Astrocyte of the cerebellum (primary cell): Measurements from ENCODE around the gene MRPL20.
"Not testable (repeated sequence)": the region's sequence is repeated elsewhere in the genome, so short reads cannot be mapped to it uniquely, and the experiment has no call there.

Experiments
- DNase-seq: peaks from one replicate; pipeline ENCODE4 v3.0.0-alpha.2; 2011; ENCODE audit warnings: low read depth
- H3K4me3 ChIP-seq: 2 replicates; pipeline ENCODE4 v1.5.1; 2011; ENCODE audit warnings: mild to moderate bottlenecking, low read depth, low read length, moderate library complexity
- CTCF ChIP-seq: IDR thresholded peaks from 2 replicates; pipeline ENCODE4 v1.5.1; 2012; ENCODE audit warnings: low read length, low read depth, moderate library complexity, mild to moderate bottlenecking; ENCODE audit errors: missing control alignments
- in situ Hi-C: cut with HindIII; loops from 2 replicates; pipeline ENCODE4 v1.10.0; 2017; ENCODE audit warnings: low sequenced_read_pairs

The MRPL20 gene

GRCh38 chr1:1449099-1449739, 42.1 kb upstream of the MRPL20 start, which contains the start of gene ATAD3C:
Gene ATAD3C (plus strand): TSS chr1:1449689. CDS start chr1:1450684, 995 bp downstream.
- in situ Hi-C loops: no loop called here
- TF ChIP-seq CTCF: no peak
- no peak for DNase-seq
- H3K4me3 ChIP-seq: no peak within 1 kb of the TSS

GRCh38 chr1:1446631-1447030, 39.5 kb upstream of the MRPL20 start:
- H3K4me3 ChIP-seq, in situ Hi-C loops, DNase-seq: not testable (repeated sequence)

GRCh38 chr1:1442069-1442770, 35.1 kb upstream of the MRPL20 start:
- no peak overlapping the region for H3K4me3 ChIP-seq
- no peak for TF ChIP-seq CTCF
- DNase-seq: no peak
- in situ Hi-C loops: no loop called here

- no peak for DNase-seq
- H3K4me3 ChIP-seq: no peak overlapping the region
- in situ Hi-C loops: no loop called here
- TF ChIP-seq CTCF: peak; percentile 80
Observed at GRCh38 chr1:1441002-1441888, 34.2 kb upstream of the MRPL20 start.

GRCh38 chr1:1440262-1441001, 33.3 kb upstream of the MRPL20 start:
- TF ChIP-seq CTCF: no peak
- no peak for DNase-seq
- no peak overlapping the region for H3K4me3 ChIP-seq
- in situ Hi-C loops: no loop called here

- in situ Hi-C loops: no loop called here
Observed at GRCh38 chr1:1439546-1440261, 32.6 kb upstream of the MRPL20 start.

More at GRCh38 chr1:1439546-1440261, 32.6 kb upstream of the MRPL20 start:
- no peak overlapping the region for H3K4me3 ChIP-seq
- DNase-seq: no peak
- TF ChIP-seq CTCF: no peak
